ENCODE data around the gene CAST. TPM values are rescaled to one million over a fixed set of nuclear protein-coding genes. Genes with fewer than 3 reads are reported as not detected.

The CAST gene
- total and polyA plus RNA-seq, 7 experiments from 2014 or later = 31.1 to 298 (median 114) TPM

DNA sequence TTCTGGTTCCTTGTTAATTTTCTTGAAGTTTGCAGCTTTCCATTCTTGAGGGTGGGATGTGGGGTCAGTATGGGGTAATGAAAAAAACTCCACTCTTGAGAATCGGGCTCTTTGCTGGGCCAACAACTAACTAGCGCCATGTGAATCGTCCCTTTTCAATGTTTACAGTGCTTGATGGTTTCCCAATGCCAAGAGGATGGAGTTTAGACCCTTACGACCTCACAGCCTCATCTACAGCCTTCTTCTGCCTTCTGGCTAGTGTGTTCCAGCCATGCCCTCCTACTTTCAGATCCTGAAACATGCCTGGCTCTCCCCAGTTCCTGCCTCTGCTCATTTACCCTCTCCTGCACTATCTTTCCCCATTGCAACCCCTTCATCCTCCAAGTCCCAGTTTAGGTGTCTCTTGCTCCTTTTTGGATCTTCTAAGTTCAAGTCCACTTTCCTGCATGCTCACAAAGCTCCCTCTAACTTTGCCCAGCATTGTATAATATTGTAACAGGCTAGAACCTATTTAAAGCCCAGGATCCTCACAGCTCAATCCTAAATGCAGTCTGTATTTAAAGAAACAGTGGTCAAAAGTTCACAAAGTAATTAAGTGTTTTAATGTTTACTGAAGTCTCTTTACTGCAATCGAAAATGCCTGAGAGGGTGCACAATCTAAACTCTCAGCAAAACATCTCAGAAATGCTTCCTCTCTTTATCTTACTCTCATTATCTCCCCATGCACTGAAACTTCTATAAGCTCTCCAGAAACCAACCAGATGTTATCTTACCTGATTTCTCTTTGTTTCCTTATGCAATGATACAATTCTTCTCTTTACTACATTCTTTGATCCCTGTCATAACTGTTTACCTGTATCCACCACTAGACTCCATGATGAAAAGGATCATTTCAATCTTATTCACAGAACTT is 20.6 kb upstream of the CAST start:
- H3K27me3 Mint-ChIP-seq = peaks cover 0 to 35% (median 0%) of the 10 kb centered on the region in 5 donors
- H3K4me3 ChIP-seq (ENCODE audit: low read length) = no peak overlapping the region
- ATAC-seq = no peak
- no peaks in the 10 kb centered on the region for H3K9me3 ChIP-seq (ENCODE audit: control insufficient read depth in 2 of 3, low read length in 3 of 3)
- no peak overlapping the region for H3K4me3 Mint-ChIP-seq
- no peak for DNase-seq
- H3K27me3 ChIP-seq (ENCODE audit: control insufficient read depth in 2 of 2, insufficient read depth in 2 of 2, low read length in 2 of 2) = no peaks in the 10 kb centered on the region
- peaks cover 0 to 9% (median 0%) of the 10 kb centered on the region in 7 donors for H3K4me1 Mint-ChIP-seq
- H3K27ac ChIP-seq (ENCODE audit: low read depth, low read length) = no peak overlapping the region
- peak overlapping the region in 2 of 9 donors; percentile 2 to 32 for H3K27ac Mint-ChIP-seq
- H3K4me1 ChIP-seq (ENCODE audit: control insufficient read depth in 2 of 2, insufficient read depth in 2 of 2, low read length in 2 of 2) = no peaks in the 10 kb centered on the region
- H3K36me3 Mint-ChIP-seq = no peaks in the 10 kb centered on the region
- intact Hi-C loops (cut with micrococcal nuclease) = no loop called here
- CTCF ChIA-PET = interaction anchor here (1.0 kb wide), 1 partner anchor 28 kb away, joined by 3 read pairs; no protein-coding TSS in a partner anchor
- H3K9me3 Mint-ChIP-seq = no peaks in the 10 kb centered on the region
- no peaks in the 10 kb centered on the region for H3K36me3 ChIP-seq (ENCODE audit: control insufficient read depth in 2 of 3, insufficient read depth in 3 of 3, low read length in 3 of 3)
- POLR2A ChIA-PET = no interaction called here

DNA sequence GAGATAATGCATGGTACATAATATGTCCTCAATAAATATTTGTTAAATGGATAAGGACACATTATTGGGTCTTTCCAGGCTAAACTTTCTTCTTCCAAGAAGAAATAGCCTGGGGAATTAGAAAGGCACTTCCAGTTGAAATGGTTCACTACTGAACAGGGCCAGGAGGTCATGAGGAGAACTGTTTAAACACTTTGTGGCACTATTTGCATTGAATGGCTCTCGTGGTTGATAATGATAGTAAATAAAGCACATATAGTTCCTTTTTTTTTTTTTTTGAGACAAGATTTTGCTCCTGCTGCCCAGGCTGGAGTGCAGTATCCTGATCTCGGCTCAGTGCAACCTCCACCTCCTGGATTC is 19.9 kb upstream of the CAST start:
- no peak overlapping the region for H3K27ac ChIP-seq (ENCODE audit: low read depth, low read length)
- ATAC-seq (no peak), DNase-seq (no peak)
- POLR2A ChIA-PET = no interaction called here
- no peaks in the 10 kb centered on the region for H3K36me3 ChIP-seq (ENCODE audit: control insufficient read depth in 2 of 3, insufficient read depth in 3 of 3, low read length in 3 of 3)
- H3K9me3 ChIP-seq (ENCODE audit: control insufficient read depth in 2 of 3, low read length in 3 of 3) = no peaks in the 10 kb centered on the region
- no peaks in the 10 kb centered on the region for H3K36me3 Mint-ChIP-seq
- H3K4me3 ChIP-seq (ENCODE audit: low read length) = no peak overlapping the region
- H3K4me1 ChIP-seq (ENCODE audit: control insufficient read depth in 2 of 2, insufficient read depth in 2 of 2, low read length in 2 of 2) = no peaks in the 10 kb centered on the region
- H3K27ac Mint-ChIP-seq = no peak overlapping the region
- peaks cover 0 to 37% (median 0%) of the 10 kb centered on the region in 5 donors for H3K27me3 Mint-ChIP-seq
- H3K4me3 Mint-ChIP-seq = no peak overlapping the region
- no peaks in the 10 kb centered on the region for H3K27me3 ChIP-seq (ENCODE audit: control insufficient read depth in 2 of 2, insufficient read depth in 2 of 2, low read length in 2 of 2)
- no peaks in the 10 kb centered on the region for H3K9me3 Mint-ChIP-seq
- intact Hi-C loops (cut with micrococcal nuclease) = no loop called here
- peaks cover 0 to 9% (median 0%) of the 10 kb centered on the region in 7 donors for H3K4me1 Mint-ChIP-seq
- CTCF ChIA-PET = interaction anchor here (1.0 kb wide), 1 partner anchor 28 kb away, joined by 3 read pairs; no protein-coding TSS in a partner anchor

DNA sequence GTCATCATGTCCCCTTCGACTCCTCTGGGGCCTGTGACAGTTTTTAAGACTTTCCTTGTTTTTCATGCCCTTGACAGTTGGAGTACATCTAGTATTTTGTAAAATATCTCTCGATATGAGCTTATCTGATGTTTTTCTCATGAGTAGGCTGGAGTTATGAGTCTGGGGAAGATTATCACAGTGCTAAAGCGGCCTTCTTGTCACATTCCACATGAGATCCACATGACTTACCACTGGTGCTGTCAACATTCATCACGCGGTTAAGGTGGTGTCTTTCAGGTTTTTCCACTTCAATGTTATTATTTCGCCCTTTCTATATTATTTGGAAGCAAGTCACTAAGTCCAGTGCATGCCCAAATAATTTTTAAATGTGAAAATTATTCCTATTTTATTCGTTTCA is 17.1 kb upstream of the CAST start:
- no peaks in the 10 kb centered on the region for H3K36me3 Mint-ChIP-seq
- intact Hi-C loops (cut with micrococcal nuclease) = no loop called here
- H3K27me3 Mint-ChIP-seq = peaks cover 0 to 35% (median 0%) of the 10 kb centered on the region in 5 donors
- H3K4me3 Mint-ChIP-seq = no peak overlapping the region
- H3K4me3 ChIP-seq (ENCODE audit: low read length) = no peak overlapping the region
- H3K4me1 ChIP-seq (ENCODE audit: control insufficient read depth in 2 of 2, insufficient read depth in 2 of 2, low read length in 2 of 2) = no peaks in the 10 kb centered on the region
- H3K4me1 Mint-ChIP-seq = peaks cover 0 to 9% (median 0%) of the 10 kb centered on the region in 7 donors
- H3K27ac Mint-ChIP-seq = no peak overlapping the region
- no peaks in the 10 kb centered on the region for H3K27me3 ChIP-seq (ENCODE audit: control insufficient read depth in 2 of 2, insufficient read depth in 2 of 2, low read length in 2 of 2)
- ChIA-PET POLR2A (no interaction called here), CTCF (no interaction called here)
- ATAC-seq (no peak), DNase-seq (no peak)
- no peak overlapping the region for H3K27ac ChIP-seq (ENCODE audit: low read depth, low read length)
- H3K9me3 ChIP-seq (ENCODE audit: control insufficient read depth in 2 of 3, low read length in 3 of 3) = no peaks in the 10 kb centered on the region
- H3K9me3 Mint-ChIP-seq = no peaks in the 10 kb centered on the region
- H3K36me3 ChIP-seq (ENCODE audit: control insufficient read depth in 2 of 3, insufficient read depth in 3 of 3, low read length in 3 of 3) = no peaks in the 10 kb centered on the region

DNA sequence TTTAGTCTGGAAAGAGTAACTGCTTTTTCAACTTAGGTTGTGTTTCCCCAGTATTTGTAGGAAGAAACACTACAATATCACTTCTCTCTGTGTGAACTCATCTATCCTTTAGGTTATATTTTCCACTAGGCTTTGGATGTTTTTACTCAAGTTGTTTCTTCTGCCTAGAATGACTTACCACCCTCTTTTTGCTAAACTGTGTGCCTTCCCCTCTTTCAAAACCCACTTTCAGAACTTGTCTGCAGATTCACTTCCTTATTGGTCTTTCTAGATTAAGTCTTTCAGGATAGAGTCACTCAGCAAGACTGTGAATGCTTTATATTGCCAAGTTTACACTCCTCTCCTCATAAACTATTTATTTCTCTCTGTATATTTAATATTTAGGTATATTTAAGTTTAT is 14.2 kb upstream of the CAST start:
- peaks cover 0 to 3% (median 0%) of the 10 kb centered on the region in 7 donors for H3K4me1 Mint-ChIP-seq
- H3K36me3 ChIP-seq (ENCODE audit: control insufficient read depth in 2 of 3, insufficient read depth in 3 of 3, low read length in 3 of 3) = no peaks in the 10 kb centered on the region
- no peak overlapping the region for H3K4me3 ChIP-seq (ENCODE audit: low read length)
- H3K9me3 ChIP-seq (ENCODE audit: control insufficient read depth in 2 of 3, low read length in 3 of 3) = no peaks in the 10 kb centered on the region
- H3K4me3 Mint-ChIP-seq = no peak overlapping the region
- no peaks in the 10 kb centered on the region for H3K9me3 Mint-ChIP-seq
- no peak for ATAC-seq
- H3K27me3 Mint-ChIP-seq = peaks cover 0 to 47% (median 6%) of the 10 kb centered on the region in 5 donors
- POLR2A ChIA-PET = no interaction called here
- no peak overlapping the region for H3K27ac ChIP-seq (ENCODE audit: low read depth, low read length)
- CTCF ChIA-PET = no interaction called here
- intact Hi-C loops (cut with micrococcal nuclease) = no loop called here
- H3K4me1 ChIP-seq (ENCODE audit: control insufficient read depth in 2 of 2, insufficient read depth in 2 of 2, low read length in 2 of 2) = no peaks in the 10 kb centered on the region
- no peaks in the 10 kb centered on the region for H3K36me3 Mint-ChIP-seq
- DNase-seq = no peak
- peak overlapping the region in 1 of 9 donors; percentile 16 for H3K27ac Mint-ChIP-seq
- no peaks in the 10 kb centered on the region for H3K27me3 ChIP-seq (ENCODE audit: control insufficient read depth in 2 of 2, insufficient read depth in 2 of 2, low read length in 2 of 2)

DNA sequence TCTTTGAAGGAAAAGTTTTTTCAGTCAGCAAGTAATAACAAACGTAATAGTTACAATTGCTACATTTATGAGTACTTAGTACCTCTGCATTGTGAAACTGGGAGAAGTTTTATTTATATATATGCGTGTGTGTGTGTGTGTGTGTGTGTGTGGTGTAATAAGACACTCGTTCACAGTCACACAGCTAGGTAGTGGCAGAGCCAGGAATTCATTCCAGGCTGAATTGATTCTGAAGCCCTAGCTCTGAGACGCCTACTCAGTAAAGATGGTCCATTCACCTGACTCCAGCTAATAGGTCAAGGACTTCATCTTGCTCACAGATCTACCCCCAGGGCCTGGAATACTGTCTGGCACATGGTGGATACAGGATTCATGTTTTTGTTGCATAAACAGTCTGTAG is 13.6 kb upstream of the CAST start:
- ATAC-seq (no peak), DNase-seq (no peak)
- H3K4me3 Mint-ChIP-seq = no peak overlapping the region
- Histone ChIP-seq H3K27ac (ENCODE audit: low read depth, low read length) (no peak overlapping the region), H3K27me3 (ENCODE audit: control insufficient read depth in 2 of 2, insufficient read depth in 2 of 2, low read length in 2 of 2) (no peaks in the 10 kb centered on the region), H3K4me3 (ENCODE audit: low read length) (no peak overlapping the region), H3K4me1 (ENCODE audit: control insufficient read depth in 2 of 2, insufficient read depth in 2 of 2, low read length in 2 of 2) (no peaks in the 10 kb centered on the region), H3K36me3 (ENCODE audit: control insufficient read depth in 2 of 3, insufficient read depth in 3 of 3, low read length in 3 of 3) (no peaks in the 10 kb centered on the region), H3K9me3 (ENCODE audit: control insufficient read depth in 2 of 3, low read length in 3 of 3) (no peaks in the 10 kb centered on the region)
- POLR2A ChIA-PET = no interaction called here
- H3K27me3 Mint-ChIP-seq = peaks cover 0 to 50% (median 6%) of the 10 kb centered on the region in 5 donors
- H3K27ac Mint-ChIP-seq = no peak overlapping the region
- intact Hi-C loops (cut with micrococcal nuclease) = no loop called here
- no peaks in the 10 kb centered on the region for H3K36me3 Mint-ChIP-seq
- no peaks in the 10 kb centered on the region for H3K9me3 Mint-ChIP-seq
- CTCF ChIA-PET = interaction anchor here (0.6 to 0.7 kb wide), 2 partner anchors 250 to 829 kb away, joined by 4 to 5 read pairs; no protein-coding TSS in a partner anchor
- H3K4me1 Mint-ChIP-seq = peaks cover 0 to 3% (median 0%) of the 10 kb centered on the region in 7 donors

- ATAC-seq (no peak), DNase-seq (no peak)
- Histone ChIP-seq H3K4me3 (ENCODE audit: low read length) (no peak overlapping the region), H3K36me3 (ENCODE audit: control insufficient read depth in 2 of 3, insufficient read depth in 3 of 3, low read length in 3 of 3) (no peaks in the 10 kb centered on the region), H3K4me1 (ENCODE audit: control insufficient read depth in 2 of 2, insufficient read depth in 2 of 2, low read length in 2 of 2) (no peaks in the 10 kb centered on the region), H3K27ac (ENCODE audit: low read depth, low read length) (no peak overlapping the region), H3K27me3 (ENCODE audit: control insufficient read depth in 2 of 2, insufficient read depth in 2 of 2, low read length in 2 of 2) (no peaks in the 10 kb centered on the region), H3K9me3 (ENCODE audit: control insufficient read depth in 2 of 3, low read length in 3 of 3) (no peaks in the 10 kb centered on the region)
- Mint-ChIP-seq H3K4me3 (no peak overlapping the region), H3K4me1 (peaks cover 0 to 5% (median 0%) of the 10 kb centered on the region in 7 donors), H3K27me3 (peaks cover 3 to 56% (median 13%) of the 10 kb centered on the region in 5 donors), H3K9me3 (no peaks in the 10 kb centered on the region), H3K27ac (no peak overlapping the region), H3K36me3 (peaks cover 0 to 2% (median 0%) of the 10 kb centered on the region in 5 donors)
- CTCF ChIA-PET = interaction anchor here (0.7 kb wide), 1 partner anchor 249 kb away, joined by 5 read pairs; no protein-coding TSS in a partner anchor
- intact Hi-C loops (cut with micrococcal nuclease) = no loop called here
- POLR2A ChIA-PET = no interaction called here
These were observed 12.9 kb upstream of the CAST start for GRCh38 chr5:96649251-96649662.
